HuH-7.5 (cell line): ENCODE results near the gene RFC2.
A peak's percentile ranks its signal among the peaks of the same experiment; 100 is the strongest.

Source experiments
- DNase-seq: peaks from one replicate; pipeline ENCODE4 v3.0.0; 2011; ENCODE audit warnings: low spot score

RFC2 gene

GRCh38 chr7:74254129-74254857 is at the start of gene RFC2:
RFC2 (minus strand) TSS chr7:74254399; CDS start chr7:74254383, 16 bp downstream.
- peak; percentile 73 for DNase-seq

GRCh38 chr7:74302745-74303221 is 48.6 kb upstream of the RFC2 start:
- DNase-seq: no peak

GRCh38 chr7:74300926-74301325 is 46.7 kb upstream of the RFC2 start:
- DNase-seq: no peak

GRCh38 chr7:74299401-74299800 is 45.2 kb upstream of the RFC2 start:
- DNase-seq: no peak

GRCh38 chr7:74297516-74298233 is 43.5 kb upstream of the RFC2 start:
- DNase-seq: no peak

GRCh38 chr7:74294191-74294998 is 40.2 kb upstream of the RFC2 start:
- DNase-seq: no peak

GRCh38 chr7:74293577-74293908 is 39.3 kb upstream of the RFC2 start:
- no peak for DNase-seq

GRCh38 chr7:74292757-74293576 is 38.8 kb upstream of the RFC2 start:
- peak; percentile 76 for DNase-seq

- no peak for DNase-seq
Observed at GRCh38 chr7:74291535-74291934, 37.3 kb upstream of the RFC2 start.

GRCh38 chr7:74290981-74291441 is 36.8 kb upstream of the RFC2 start:
- DNase-seq: no peak

- no peak for DNase-seq
Observed at GRCh38 chr7:74290553-74290950, 36.4 kb upstream of the RFC2 start.

GRCh38 chr7:74289659-74290552 is 35.7 kb upstream of the RFC2 start:
- no peak for DNase-seq

- peak; percentile 74 for DNase-seq
Observed at GRCh38 chr7:74289018-74289658, 34.9 kb upstream of the RFC2 start, which contains the start of gene CLIP2. CLIP2 (plus strand) TSS chr7:74289407; CDS start chr7:74317547, 28,140 bp downstream.

GRCh38 chr7:74288034-74288881 is 34.1 kb upstream of the RFC2 start:
- DNase-seq: no peak

GRCh38 chr7:74287303-74288033 is 33.3 kb upstream of the RFC2 start:
- DNase-seq: no peak

- no peak for DNase-seq
Observed at GRCh38 chr7:74286131-74286530, 31.9 kb upstream of the RFC2 start.

GRCh38 chr7:74284781-74285259 is 30.6 kb upstream of the RFC2 start:
- DNase-seq: no peak

GRCh38 chr7:74283858-74284447 is 29.8 kb upstream of the RFC2 start:
- DNase-seq: no peak
